ENCODE data around the gene CHCHD2. TPM values are rescaled to one million over a fixed set of nuclear protein-coding genes. Genes with fewer than 3 reads are reported as not detected.
"Not testable (repeated sequence)": the region's sequence is repeated elsewhere in the genome, so short reads cannot be mapped to it uniquely, and the experiment has no call there.

Gene CHCHD2
- total RNA-seq, 2 experiments from 2014 or later = 517 to 522 TPM

DNA sequence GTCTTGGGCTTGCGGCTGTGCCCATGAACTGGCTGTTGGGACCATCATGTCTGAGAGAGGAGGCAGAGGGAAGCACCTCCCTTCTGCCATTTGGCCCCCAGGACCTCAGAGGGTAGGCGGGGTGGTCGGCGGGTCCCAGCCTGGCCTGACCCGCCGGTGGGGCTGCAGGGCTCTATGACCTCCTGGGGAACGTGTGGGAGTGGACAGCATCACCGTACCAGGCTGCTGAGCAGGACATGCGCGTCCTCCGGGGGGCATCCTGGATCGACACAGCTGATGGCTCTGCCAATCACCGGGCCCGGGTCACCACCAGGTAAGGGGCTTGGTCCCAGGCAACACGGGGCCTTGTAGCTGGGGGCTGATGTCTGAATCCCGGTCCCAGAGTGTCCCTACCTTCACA lies 28.1 kb downstream of the CHCHD2 start:
- POLR2A ChIA-PET = interaction anchor here (0.6 to 1.0 kb wide), 2 partner anchors 14 to 127 kb away, joined by 3 to 10 read pairs; partner anchors contain the start of gene SUMF2
- CTCF ChIA-PET (ENCODE audit: unreplicated experiment) = interaction anchor here (0.6 kb wide), 1 partner anchor 13 kb away, joined by 3 read pairs; no protein-coding TSS in a partner anchor
- intact Hi-C loops (cut with micrococcal nuclease; ENCODE audit: unreplicated experiment) = no loop called here

DNA sequence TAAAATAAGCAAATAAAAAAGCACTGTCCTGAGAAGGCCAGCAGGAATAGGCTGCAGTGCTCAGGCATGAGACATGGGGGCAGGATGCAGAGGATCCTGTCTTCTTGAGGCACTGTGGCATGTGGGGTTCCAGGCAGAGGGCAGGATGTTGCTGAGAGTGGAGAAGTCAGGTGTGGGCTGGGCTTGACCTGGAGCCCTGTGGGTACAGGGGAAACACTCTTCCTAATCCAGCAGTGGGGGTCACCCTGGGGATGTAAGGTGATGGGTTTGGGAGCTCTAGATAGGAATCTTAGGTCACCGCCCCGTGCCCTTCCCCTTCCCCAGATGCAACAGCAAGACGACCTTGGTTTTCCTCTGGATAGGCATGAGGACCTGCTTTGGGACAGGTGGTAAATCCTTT lies 28.6 kb downstream of the CHCHD2 start:
- Histone ChIP-seq H3K79me2 (ENCODE audit: insufficient read depth, low read depth, low read length) (no peaks in the 10 kb centered on the region), H3K4me1 (ENCODE audit: insufficient read depth, low read length, poor library complexity, severe bottlenecking) (no peaks in the 10 kb centered on the region), H3K36me3 (ENCODE audit: insufficient read depth, low read length) (peaks cover 26% of the 10 kb centered on the region), H4K20me1 (ENCODE audit: insufficient read depth, low read length) (no peaks in the 10 kb centered on the region), H3K27ac (ENCODE audit: low read depth, low read length, poor library complexity, severe bottlenecking) (no peak overlapping the region), H2AFZ (ENCODE audit: low read length) (no peak overlapping the region), H3K4me2 (ENCODE audit: low read length) (no peak overlapping the region), H3K9me3 (ENCODE audit: low read length) (no peaks in the 10 kb centered on the region), H3K4me3 (ENCODE audit: low read depth, low read length, poor library complexity, severe bottlenecking) (no peak overlapping the region), H3K9me2 (ENCODE audit: insufficient read depth, low read length) (no peaks in the 10 kb centered on the region)
- no peak for DNase-seq (ENCODE audit: low spot score)
- CTCF ChIA-PET (ENCODE audit: unreplicated experiment) = interaction anchor here (0.6 kb wide), 1 partner anchor 12 kb away, joined by 3 read pairs; no protein-coding TSS in a partner anchor
- POLR2A ChIA-PET = interaction anchor here (0.6 to 1.0 kb wide), 3 partner anchors 13 to 127 kb away, joined by 3 to 10 read pairs (median 3); partner anchors contain the start of gene SUMF2
- no TSS peak for BruUV-seq (replicated peaks)
- intact Hi-C loops (cut with micrococcal nuclease; ENCODE audit: unreplicated experiment) = no loop called here
- TF ChIP-seq EZH2phosphoT487 (IDR thresholded peaks at IDR 0.05; ENCODE audit: borderline replicate concordance, low read depth, low read length) = no peak

More for the DNA sequence above, 28.1 kb downstream of the CHCHD2 start:
- H3K4me2 ChIP-seq (ENCODE audit: low read length) = no peak overlapping the region
- no peak for DNase-seq (ENCODE audit: low spot score)
- H2AFZ ChIP-seq (ENCODE audit: low read length) = no peak overlapping the region
- no peaks in the 10 kb centered on the region for H3K9me3 ChIP-seq (ENCODE audit: low read length)
- H4K20me1 ChIP-seq (ENCODE audit: insufficient read depth, low read length) = no peaks in the 10 kb centered on the region
- H3K79me2 ChIP-seq (ENCODE audit: insufficient read depth, low read depth, low read length) = no peaks in the 10 kb centered on the region
- no TSS peak for BruUV-seq (replicated peaks)
- no peak overlapping the region for H3K27ac ChIP-seq (ENCODE audit: low read depth, low read length, poor library complexity, severe bottlenecking)
- H3K9me2 ChIP-seq (ENCODE audit: insufficient read depth, low read length) = no peaks in the 10 kb centered on the region
- H3K36me3 ChIP-seq (ENCODE audit: insufficient read depth, low read length) = peaks cover 23% of the 10 kb centered on the region
- TF ChIP-seq EZH2phosphoT487 (IDR thresholded peaks at IDR 0.05; ENCODE audit: borderline replicate concordance, low read depth, low read length) (no peak), CTCF (conservative IDR thresholded peaks at IDR 0.05; ENCODE audit: low read length) (no peak)
- no peaks in the 10 kb centered on the region for H3K4me1 ChIP-seq (ENCODE audit: insufficient read depth, low read length, poor library complexity, severe bottlenecking)
- H3K4me3 ChIP-seq (ENCODE audit: low read depth, low read length, poor library complexity, severe bottlenecking) = no peak overlapping the region

DNA sequence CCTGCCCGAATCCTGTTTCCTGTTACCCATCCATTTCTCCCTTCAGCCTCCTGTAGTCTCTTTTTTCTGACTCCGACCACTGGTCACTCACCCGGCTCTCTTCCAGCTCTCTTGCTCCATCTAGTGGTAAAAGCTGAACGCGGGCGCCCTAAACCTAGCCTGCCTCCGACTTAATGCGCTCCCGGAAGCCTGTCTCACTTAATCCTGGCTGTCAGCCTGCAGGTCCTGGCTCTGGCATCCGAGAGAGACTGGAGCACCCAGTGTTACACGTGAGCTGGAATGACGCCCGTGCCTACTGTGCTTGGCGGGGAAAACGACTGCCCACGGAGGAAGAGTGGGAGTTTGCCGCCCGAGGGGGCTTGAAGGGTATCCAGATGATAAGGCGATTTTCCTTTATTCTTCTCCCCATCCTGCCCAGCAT lies 31.9 kb downstream of the CHCHD2 start:
- Histone ChIP-seq H3K4me3 (ENCODE audit: low read depth, low read length, poor library complexity, severe bottlenecking) (no peak overlapping the region), H4K20me1 (ENCODE audit: insufficient read depth, low read length) (no peaks in the 10 kb centered on the region), H2AFZ (ENCODE audit: low read length) (no peak overlapping the region), H3K9me3 (ENCODE audit: low read length) (no peaks in the 10 kb centered on the region), H3K4me2 (ENCODE audit: low read length) (no peak overlapping the region), H3K9me2 (ENCODE audit: insufficient read depth, low read length) (no peaks in the 10 kb centered on the region), H3K4me1 (ENCODE audit: insufficient read depth, low read length, poor library complexity, severe bottlenecking) (no peaks in the 10 kb centered on the region), H3K36me3 (ENCODE audit: insufficient read depth, low read length) (peaks cover 36% of the 10 kb centered on the region), H3K79me2 (ENCODE audit: insufficient read depth, low read depth, low read length) (no peaks in the 10 kb centered on the region), H3K27ac (ENCODE audit: low read depth, low read length, poor library complexity, severe bottlenecking) (no peak overlapping the region)
- peak; percentile 78 for DNase-seq (ENCODE audit: low spot score)
- BruUV-seq (replicated peaks) = no TSS peak
- intact Hi-C loops (cut with micrococcal nuclease; ENCODE audit: unreplicated experiment) = loop anchor here (1.0 kb wide), 2 partner anchors 70 to 433 kb away; no protein-coding TSS in a partner anchor
- ChIA-PET CTCF (ENCODE audit: unreplicated experiment) (interaction anchor here (0.6 to 1.2 kb wide), 3 partner anchors 9 to 23 kb away, joined by 3 to 5 read pairs (median 3); partner anchors contain the start of genes CCT6A and PSPH), POLR2A (interaction anchor here (0.9 to 1.3 kb wide), 3 partner anchors 9 to 433 kb away, joined by 3 to 10 read pairs (median 4); no protein-coding TSS in a partner anchor)
- TF ChIP-seq CTCF (conservative IDR thresholded peaks at IDR 0.05; ENCODE audit: low read length) (peak; percentile 93), EZH2phosphoT487 (IDR thresholded peaks at IDR 0.05; ENCODE audit: borderline replicate concordance, low read depth, low read length) (no peak)

GRCh38 chr7:56066376-56066775 lies 39.9 kb downstream of the CHCHD2 start:
- H3K9me2 ChIP-seq (ENCODE audit: insufficient read depth, low read length); H4K20me1 ChIP-seq (ENCODE audit: insufficient read depth, low read length); H2AFZ ChIP-seq (ENCODE audit: low read length); H3K4me2 ChIP-seq (ENCODE audit: low read length); H3K9me3 ChIP-seq (ENCODE audit: low read length); CTCF ChIA-PET (ENCODE audit: unreplicated experiment); DNase-seq (ENCODE audit: low spot score); H3K27ac ChIP-seq (ENCODE audit: low read depth, low read length, poor library complexity, severe bottlenecking); BruUV-seq (replicated peaks); H3K4me3 ChIP-seq (ENCODE audit: low read depth, low read length, poor library complexity, severe bottlenecking): not testable (repeated sequence)
- Histone ChIP-seq H3K36me3 (ENCODE audit: insufficient read depth, low read length) (peaks cover 62% of the 10 kb centered on the region), H3K79me2 (ENCODE audit: insufficient read depth, low read depth, low read length) (peaks cover 14% of the 10 kb centered on the region), H3K4me1 (ENCODE audit: insufficient read depth, low read length, poor library complexity, severe bottlenecking) (peaks cover 26% of the 10 kb centered on the region)
- POLR2A ChIA-PET = interaction anchor here (1.1 to 4.9 kb wide), 2 partner anchors 15 to 58 kb away, joined by 3 to 46 read pairs; partner anchors contain the start of genes CCT6A and PSPH
- intact Hi-C loops (cut with micrococcal nuclease; ENCODE audit: unreplicated experiment) = loop anchor here (10.0 kb wide), 1 partner anchor 702 kb away; the partner anchor contains the start of gene LANCL2
